ENCODE results near the gene EPHA5. TPM values are rescaled to one million over a fixed set of nuclear protein-coding genes. Genes with fewer than 3 reads are reported as not detected.

The EPHA5 gene
- total RNA-seq, 2 donors from 2014 or later, result under 0.01 TPM; not detected in 1

GRCh38 chr4:65370709-65371108 is 299.6 kb downstream of the EPHA5 start:
- intact Hi-C loops (cut with DNase I), result no loop called here
- no peak overlapping the region for H3K27ac ChIP-seq
- H3K27me3 ChIP-seq, result no peaks in the 10 kb centered on the region
- ATAC-seq (no peak), DNase-seq (no peak)
- no peaks in the 10 kb centered on the region for H3K4me1 ChIP-seq
- no peak overlapping the region for H3K4me3 ChIP-seq
- TF ChIP-seq, protein P1, sequence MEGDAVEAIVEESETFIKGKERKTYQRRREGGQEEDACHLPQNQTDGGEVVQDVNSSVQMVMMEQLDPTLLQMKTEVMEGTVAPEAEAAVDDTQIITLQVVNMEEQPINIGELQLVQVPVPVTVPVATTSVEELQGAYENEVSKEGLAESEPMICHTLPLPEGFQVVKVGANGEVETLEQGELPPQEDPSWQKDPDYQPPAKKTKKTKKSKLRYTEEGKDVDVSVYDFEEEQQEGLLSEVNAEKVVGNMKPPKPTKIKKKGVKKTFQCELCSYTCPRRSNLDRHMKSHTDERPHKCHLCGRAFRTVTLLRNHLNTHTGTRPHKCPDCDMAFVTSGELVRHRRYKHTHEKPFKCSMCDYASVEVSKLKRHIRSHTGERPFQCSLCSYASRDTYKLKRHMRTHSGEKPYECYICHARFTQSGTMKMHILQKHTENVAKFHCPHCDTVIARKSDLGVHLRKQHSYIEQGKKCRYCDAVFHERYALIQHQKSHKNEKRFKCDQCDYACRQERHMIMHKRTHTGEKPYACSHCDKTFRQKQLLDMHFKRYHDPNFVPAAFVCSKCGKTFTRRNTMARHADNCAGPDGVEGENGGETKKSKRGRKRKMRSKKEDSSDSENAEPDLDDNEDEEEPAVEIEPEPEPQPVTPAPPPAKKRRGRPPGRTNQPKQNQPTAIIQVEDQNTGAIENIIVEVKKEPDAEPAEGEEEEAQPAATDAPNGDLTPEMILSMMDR (IDR thresholded peaks at IDR 0.05), result no peak
- no peak for TF ChIP-seq POLR2A (IDR thresholded peaks at IDR 0.05)
- H3K36me3 ChIP-seq (replicated peaks in 1 of 2; ENCODE audit: insufficient read depth in 1 of 2, low read depth in 2 of 2), result no peaks in the 10 kb centered on the region
- WGBS, 2 donors, result 78 to 79% methylated on average over 3 of the region's 3 CpGs
- H3K9me3 ChIP-seq, result no peaks in the 10 kb centered on the region

DNA sequence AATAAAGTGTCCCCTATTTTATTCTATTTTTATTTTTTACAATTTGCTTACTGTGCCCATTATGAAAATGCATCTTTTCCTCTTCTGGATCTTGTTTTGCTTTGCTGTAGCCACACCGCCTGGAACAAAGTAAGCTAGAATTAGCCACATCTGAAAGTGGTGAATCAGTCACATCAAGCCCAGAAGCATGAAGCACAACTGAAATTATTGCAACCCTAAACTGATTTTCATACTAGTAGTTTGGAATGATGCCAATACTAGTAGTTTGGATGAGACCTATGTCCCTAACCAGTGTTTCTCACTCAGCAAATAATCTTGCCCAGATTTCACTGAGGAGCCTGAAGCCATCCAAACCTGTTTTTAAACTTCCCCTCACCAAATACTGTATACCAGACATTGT is 303.0 kb downstream of the EPHA5 start:
- no peaks in the 10 kb centered on the region for H3K9me3 ChIP-seq
- H3K27me3 ChIP-seq, result no peaks in the 10 kb centered on the region
- WGBS, 2 donors, result 85 to 93% methylated on average over 1 of the region's 1 CpG
- no peaks in the 10 kb centered on the region for H3K36me3 ChIP-seq (replicated peaks in 1 of 2; ENCODE audit: insufficient read depth in 1 of 2, low read depth in 2 of 2)
- H3K27ac ChIP-seq, result no peak overlapping the region
- H3K4me3 ChIP-seq, result no peak overlapping the region
- no peaks in the 10 kb centered on the region for H3K4me1 ChIP-seq
- no peak for DNase-seq
- TF ChIP-seq, protein P1 (IDR thresholded peaks at IDR 0.05), result no peak
- TF ChIP-seq POLR2A (IDR thresholded peaks at IDR 0.05), result no peak
- intact Hi-C loops (cut with DNase I), result no loop called here
- ATAC-seq, result no peak

GRCh38 chr4:65358914-65359313 is 311.4 kb downstream of the EPHA5 start:
- intact Hi-C loops (cut with DNase I), result no loop called here
- Histone ChIP-seq H3K4me3 (no peak overlapping the region), H3K27me3 (no peaks in the 10 kb centered on the region), H3K36me3 (replicated peaks in 1 of 2; ENCODE audit: insufficient read depth in 1 of 2, low read depth in 2 of 2) (no peaks in the 10 kb centered on the region), H3K4me1 (no peaks in the 10 kb centered on the region), H3K9me3 (no peaks in the 10 kb centered on the region), H3K27ac (no peak overlapping the region)
- no peak for ATAC-seq
- TF ChIP-seq, protein P1 (IDR thresholded peaks at IDR 0.05), result no peak
- no peak for TF ChIP-seq POLR2A (IDR thresholded peaks at IDR 0.05)
- WGBS, 2 donors, result 86% methylated on average over 2 of the region's 2 CpGs
- no peak for DNase-seq

- Histone ChIP-seq H3K36me3 (replicated peaks in 1 of 2; ENCODE audit: insufficient read depth in 1 of 2, low read depth in 2 of 2) (no peaks in the 10 kb centered on the region), H3K4me3 (no peak overlapping the region), H3K27ac (no peak overlapping the region), H3K27me3 (no peaks in the 10 kb centered on the region), H3K4me1 (no peaks in the 10 kb centered on the region), H3K9me3 (no peaks in the 10 kb centered on the region)
- DNase-seq, result no peak
- no peak for TF ChIP-seq POLR2A (IDR thresholded peaks at IDR 0.05)
- TF ChIP-seq, protein P1 (IDR thresholded peaks at IDR 0.05), result no peak
- no peak for ATAC-seq
- WGBS, 2 donors, result 75 to 80% methylated on average over 1 of the region's 1 CpG
- intact Hi-C loops (cut with DNase I), result no loop called here
These were observed 317.2 kb downstream of the EPHA5 start for GRCh38 chr4:65353098-65353497.

DNA sequence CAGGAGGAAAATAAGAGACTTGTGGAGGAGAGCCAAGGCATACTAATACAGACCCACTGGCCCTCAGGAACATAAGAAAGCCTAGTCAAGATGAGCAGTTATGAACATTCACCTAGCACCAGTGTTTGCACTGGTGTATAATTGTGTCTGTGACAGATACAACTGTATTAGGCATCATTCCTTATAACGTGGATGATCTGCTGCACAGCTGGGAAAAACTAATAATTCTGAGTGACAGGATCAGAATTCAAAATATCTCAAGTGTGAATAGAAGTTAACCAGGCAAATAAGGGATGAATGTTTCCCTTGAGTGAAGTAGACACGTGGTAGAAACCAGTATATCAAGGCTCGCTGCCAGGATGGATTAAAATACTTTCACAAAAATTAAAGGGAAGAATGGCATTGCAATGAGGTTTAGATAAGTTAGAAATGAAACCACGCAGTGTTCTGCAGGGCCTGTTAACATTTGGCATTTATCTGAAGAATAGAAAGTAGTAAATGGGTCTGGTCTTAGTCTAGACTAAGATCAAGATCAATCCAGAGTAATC is 325.9 kb downstream of the EPHA5 start:
- no peak for ATAC-seq
- 47 to 57% methylated on average over 4 of the region's 4 CpGs for WGBS, 2 donors
- no peak overlapping the region for H3K27ac ChIP-seq
- no peak overlapping the region for H3K4me3 ChIP-seq
- TF ChIP-seq, protein P1 (IDR thresholded peaks at IDR 0.05), result no peak
- no peak for TF ChIP-seq POLR2A (IDR thresholded peaks at IDR 0.05)
- no peak for DNase-seq
- H3K36me3 ChIP-seq (replicated peaks in 1 of 2; ENCODE audit: insufficient read depth in 1 of 2, low read depth in 2 of 2), result no peaks in the 10 kb centered on the region
- no peaks in the 10 kb centered on the region for H3K9me3 ChIP-seq
- H3K27me3 ChIP-seq, result no peaks in the 10 kb centered on the region
- intact Hi-C loops (cut with DNase I), result no loop called here
- H3K4me1 ChIP-seq, result no peaks in the 10 kb centered on the region
